Measurements from ENCODE around the gene CNOT6.

The CNOT6 gene

DNA sequence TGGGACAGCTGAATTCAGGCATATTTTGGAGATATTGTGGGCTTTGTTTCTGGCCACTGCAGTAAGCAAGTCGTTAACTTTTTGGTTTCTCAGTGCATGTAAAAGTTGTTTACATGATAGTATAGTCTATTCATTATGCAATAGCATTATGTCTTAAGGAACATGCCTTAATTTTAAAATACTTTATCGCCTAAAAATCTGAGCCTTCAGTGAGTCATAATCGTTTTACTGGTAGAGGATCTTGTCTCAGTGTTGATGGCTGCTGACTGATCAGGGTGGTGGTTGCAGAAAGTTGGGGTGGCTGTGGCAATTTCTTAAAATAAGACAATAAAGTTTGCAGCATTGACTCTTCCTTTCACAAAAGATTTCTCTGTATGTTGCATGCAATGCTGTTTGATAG, 92.0 kb downstream of the CNOT6 start:
- no peak for DNase-seq

DNA sequence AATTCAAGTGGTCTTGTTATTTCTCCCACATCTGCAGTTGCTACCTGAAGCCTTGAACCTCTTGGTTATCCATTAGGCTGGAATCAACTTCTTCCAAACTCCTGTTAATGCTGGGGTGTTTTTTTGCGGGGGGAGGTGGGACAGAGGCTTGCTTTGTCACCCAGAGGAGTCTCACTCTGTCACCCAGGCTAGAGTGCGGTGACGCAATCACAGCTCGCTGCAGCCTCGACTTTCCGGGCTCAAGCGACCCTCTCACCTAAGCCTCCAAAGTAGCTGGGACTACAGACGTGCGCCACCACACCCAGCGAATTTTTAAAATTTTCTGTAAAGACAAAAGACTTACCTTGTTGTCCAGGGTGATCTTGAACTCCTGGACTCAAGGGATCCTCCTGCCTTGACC, 92.7 kb downstream of the CNOT6 start:
- DNase-seq, result no peak

DNA sequence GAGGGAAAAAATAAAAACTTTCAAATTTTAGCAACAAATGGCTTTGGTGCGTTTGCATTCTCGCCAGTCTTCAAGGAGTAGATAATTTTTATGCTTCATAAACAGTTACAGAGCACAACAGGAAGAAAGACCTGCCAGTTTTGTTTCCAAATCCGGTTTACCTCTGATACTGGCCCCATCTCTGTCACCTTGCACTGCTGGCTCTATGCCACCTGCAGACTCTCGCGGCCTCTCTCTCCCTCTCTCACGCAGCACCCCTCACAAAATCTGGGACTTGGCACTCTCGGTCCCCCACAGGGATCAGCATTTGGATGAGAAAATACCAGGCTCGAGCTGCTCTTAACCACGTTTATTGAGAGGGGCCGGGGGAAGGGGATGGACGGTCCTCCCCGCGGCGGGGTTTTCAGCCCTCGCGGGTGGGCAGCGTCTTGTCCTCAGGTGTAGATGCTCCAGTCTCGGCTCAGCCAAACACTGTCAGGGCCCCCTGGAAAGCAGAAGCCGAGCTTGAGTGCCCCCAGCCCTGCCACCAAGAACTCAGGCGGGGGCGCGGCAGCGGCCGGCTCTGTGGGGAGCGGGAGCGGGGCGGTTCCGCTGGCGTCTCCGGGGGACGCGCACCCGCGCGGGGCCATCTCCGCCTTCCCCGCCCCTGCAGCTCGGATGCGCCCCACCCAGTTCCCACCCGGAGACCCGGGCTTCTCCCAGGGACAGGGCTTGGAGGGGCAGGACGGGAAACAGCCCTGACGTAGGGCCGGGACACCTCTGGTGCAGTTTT, 95.8 kb downstream of the CNOT6 start:
- DNase-seq, result no peak

DNA sequence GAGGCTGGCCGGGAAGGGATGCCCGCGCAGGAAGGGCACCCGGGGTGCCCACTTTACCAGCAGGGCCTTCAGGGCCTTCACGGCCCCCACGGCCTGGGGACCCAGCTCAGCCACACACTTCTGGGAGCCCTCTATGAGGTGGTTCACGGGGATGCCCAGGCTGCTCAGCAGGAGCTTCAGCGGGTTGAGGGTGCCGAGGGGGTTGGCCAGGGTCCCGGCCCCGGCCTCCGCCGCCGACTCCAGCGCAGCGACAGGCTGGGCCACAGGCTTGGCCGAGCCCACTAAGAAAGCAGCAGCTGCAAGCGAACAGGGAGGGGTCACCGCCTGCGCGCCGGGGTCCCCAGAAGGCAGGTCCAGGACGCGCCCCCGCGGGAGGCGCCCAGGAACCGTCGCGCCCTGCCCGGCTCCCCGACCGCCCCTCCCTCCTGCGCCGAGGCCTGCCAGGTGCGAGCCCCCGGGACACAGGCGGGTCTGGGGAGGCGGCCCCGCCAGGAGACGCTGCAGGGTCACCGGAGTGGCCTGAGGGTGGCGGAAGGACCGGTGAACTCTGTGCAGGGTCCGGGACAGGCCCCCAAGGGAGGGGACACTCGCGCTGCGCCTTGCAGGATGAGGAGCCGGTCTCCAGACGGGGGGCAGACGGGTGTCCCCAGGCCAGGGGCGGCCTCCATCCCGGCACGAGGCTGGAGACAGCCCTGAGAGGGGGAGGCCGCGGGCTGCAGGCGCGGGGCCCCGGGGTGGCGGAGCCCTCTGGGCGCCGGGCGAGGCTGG, 96.5 kb downstream of the CNOT6 start:
- no peak for DNase-seq

DNA sequence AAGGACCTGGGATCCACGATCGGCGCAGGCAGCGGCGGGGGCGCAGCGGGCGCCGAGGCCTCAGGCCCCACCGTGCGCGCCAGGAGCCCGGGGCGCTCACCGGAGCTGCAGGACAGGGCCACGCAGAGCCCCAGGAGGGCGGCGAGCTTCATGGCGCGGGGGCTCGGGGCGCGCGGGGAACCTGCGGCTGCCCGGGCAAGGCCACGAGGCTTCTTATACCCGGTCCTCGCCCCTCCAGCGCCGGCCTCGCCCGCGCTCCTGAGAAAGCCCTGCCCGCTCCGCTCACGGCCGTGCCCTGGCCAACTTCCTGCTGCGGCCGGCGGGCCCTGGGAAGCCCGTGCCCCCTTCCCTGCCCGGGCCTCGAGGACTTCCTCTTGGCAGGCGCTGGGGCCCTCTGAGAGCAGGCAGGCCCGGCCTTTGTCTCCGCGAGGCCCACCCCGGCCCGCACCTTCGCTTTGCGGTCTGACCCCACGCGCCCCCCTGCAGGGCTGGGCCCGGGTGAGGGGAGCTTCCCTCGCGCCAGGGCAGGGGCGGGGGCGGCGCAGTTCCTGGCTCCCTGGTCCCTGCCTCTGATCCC, 97.2 kb downstream of the CNOT6 start, which contains the start of gene SCGB3A1:
Gene SCGB3A1, minus strand, starts transcription at position 189 of the 577 bp plus-strand sequence. Its CDS starts 37 bp downstream, at position 152.
- no peak for DNase-seq

DNA sequence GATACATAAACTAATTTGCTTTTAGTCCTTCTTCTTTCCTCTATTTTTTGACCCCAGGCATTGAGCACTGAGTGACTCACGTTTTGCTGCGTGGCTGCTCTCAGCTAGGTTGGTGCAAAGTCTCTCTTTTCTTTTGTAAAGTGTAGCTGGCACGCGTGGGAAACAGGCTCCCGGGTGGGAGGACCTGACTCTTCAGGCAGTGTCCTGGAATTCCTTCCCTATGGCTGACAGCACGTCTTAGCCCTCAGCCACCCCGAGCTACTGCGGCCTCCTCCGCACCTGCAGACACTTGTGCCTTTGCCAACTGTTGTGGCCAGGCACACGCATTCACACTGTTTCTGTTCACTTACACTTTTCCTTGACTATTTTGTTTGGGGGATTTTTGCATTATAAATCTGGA, 98.0 kb downstream of the CNOT6 start:
- DNase-seq, result no peak

DNA sequence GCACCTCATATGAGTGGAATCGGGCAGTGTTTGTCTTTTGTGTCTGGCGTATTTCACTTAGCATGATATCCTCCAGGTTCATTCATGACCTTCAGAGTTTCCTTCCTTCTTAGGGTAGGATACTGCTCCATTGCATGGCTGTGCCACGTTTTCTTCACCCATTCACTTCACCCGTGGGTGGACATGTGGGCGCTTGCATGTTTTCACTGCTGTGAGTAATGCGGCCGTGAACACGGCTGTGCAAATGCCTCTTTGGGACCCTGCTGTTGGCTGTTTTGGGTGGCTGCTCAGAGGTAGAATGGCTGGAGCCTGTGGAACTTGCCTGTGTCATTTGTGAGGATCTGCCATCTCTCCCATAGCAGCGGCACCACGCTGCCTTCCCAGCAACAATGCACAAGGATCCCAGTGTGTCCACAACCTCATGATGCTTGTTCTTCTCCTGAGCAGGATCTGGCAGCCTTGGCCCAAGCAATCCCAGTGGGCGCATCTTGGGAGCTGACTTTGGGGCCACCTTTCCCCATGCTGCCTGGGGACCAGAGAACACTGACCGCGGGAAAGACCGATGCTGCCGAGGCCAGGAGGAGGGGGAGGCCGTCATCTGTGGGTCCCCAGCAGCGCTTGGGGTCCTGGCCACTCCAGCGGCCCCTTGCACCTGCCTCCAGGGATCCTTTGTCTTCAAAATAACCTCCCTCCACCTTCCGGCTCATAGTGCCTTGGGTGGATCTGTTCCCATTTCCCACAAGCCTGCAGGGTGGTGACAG, 99.4 kb downstream of the CNOT6 start:
- DNase-seq, result no peak

DNA sequence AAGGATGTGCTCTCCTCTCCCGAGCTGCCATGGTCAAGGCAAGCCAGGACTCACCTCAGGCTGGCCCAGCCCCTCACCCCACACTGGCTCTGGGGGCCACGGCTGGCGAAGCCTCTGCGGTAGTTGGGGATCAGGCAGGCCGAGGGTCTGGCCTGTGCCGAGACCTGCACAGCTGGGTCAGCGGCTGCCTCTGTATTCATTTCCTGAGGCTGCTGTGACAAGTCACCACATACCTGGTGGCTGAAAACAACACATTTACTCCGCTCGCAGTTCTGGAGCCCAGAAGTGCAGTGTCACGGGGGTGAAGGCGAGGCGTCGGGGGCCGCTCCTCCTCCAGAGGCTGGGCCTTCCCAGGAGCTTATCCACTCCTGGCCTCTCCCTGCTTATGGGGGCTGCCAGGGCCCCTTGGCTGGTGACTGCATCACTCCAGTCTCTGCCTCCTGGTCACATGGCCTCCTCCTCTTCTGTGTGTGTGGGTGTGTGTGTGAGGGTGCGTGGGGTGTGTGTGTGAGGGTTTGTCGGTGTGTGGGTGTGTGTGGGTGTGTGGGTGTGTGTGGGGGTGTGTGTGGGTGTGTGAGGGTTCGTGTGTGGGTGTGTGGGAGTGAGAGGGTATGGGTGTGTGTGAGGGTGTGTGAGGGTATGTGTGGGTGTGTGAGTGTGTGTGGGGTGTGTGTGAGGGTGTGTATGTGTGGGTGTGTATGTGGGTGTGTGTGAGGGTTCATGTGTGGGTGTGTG, 100.3 kb downstream of the CNOT6 start:
- DNase-seq, result no peak

DNA sequence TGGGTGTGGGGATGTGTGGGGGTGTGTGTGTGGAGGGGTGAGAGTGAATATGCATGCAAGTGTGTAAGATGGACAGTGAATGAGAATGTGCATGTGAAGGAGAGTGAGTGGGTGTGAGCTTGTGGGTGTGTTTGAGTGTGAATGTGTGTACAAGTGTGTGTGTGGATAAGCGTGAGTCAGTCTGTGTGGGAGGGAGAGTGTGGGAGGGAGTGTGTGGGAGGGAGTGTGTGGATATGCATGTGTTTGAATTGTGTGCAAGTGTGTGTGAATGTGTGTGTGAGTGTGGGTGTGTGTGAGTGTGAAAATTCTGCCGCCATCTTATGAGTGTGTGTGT, 100.8 kb downstream of the CNOT6 start:
- no peak for DNase-seq

DNA sequence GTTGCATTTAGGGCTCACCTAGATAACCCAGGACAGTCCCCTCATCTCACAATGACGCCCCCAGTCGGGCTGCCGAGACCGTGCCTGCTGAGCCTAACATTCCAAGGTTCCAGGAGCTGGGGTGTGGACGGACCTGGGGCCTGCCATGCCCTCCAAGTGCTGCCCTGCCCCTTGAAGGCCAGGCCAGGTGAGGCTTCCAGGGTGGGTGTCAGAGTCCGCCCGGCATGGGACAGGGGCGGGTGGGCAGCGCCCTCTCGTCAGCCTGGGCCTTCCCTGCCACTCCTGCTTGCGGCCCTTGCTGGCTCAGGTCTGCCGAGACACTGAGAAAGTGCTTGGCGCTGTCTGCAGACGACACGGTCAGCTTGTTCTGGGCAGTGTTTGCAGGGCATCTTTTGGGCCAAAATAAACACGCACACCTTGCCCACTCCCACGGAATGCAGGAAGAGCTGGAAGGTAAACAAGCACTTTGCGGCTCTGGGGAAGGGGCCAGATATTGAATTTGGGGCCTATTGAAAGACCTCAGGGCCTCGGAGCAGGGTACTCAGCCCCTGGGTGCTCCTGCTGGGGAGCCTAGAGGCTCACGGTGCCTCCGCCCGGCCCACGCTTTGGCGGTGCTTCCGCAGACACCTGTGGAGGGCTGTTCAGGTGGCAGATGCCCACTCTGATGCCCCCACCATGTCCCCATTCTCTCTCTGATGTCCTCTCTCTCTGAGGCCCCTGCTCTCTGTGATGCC, 101.4 kb downstream of the CNOT6 start:
- no peak for DNase-seq

DNA sequence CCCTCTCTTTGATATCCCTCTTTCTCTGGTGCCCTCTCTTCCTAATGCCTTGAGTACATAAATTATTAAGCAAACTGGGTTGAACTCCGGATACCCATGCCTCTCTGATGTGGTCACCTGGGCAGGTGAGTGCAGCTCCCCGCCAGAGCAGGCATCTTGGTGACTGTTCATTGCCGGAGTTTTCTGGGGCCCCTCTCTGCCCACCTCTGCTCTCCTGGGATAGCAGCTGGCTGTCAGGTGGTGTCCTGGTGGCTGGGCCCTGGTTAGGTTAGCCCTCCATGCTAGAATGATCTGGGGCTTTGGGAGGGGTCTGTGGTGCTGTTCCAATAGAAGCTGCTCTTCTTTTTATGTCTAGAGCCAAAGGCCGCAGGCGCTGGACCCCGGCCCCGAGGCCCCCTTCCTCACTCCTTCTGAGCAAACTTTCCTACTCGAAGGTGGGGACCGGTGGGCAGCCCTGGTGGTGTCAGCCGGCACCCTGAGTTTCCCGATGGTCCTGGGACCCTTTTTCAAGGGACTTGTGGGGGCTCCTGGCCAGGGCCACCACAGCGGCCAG, 102.0 kb downstream of the CNOT6 start:
- no peak for DNase-seq

DNA sequence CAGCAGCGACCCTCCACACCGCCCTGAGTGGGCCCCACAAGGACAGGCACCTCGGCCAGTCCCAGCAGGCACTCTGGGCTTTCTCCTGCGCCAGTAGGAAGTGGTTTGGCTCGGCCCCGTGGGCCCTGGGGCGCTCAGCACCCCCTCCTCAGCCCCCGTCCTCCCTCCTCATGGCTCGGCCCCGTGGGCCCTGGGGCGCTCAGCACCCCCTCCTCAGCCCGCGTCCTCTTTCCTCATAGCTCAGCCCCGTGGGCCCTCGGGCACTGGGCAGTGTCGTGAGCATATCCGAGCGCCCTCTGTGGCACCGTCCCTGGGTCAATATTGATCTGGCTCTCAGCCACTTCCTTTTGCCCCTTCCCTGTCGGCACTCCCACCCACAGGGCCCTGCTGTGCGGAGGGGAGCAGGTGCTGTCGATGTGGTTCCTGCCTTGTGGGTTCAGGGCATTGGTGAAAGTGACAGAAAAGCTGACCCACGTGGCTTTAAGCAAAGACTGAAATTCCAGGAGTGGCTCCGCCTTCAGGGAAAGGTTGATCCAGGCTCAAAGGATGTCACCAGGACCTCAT, 102.6 kb downstream of the CNOT6 start:
- no peak for DNase-seq

DNA sequence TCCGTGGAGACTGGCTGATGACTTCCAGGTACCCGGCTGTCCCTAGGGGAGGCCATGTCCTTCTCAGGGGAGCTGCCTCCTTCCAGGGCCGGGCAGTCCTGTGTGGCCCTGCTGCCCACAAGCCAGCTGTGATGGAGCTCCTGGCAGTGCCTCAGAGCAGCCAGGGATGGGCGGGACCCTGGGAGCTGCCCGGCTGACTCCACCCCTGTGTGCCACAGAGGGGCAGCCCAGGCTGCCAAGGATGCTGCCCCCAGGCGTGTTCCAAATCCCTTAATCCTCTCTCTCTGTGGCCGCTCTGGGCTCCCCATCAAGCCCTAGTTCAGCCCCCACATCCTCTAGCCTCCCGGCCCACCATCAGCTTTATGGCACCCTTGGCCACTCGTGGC, 104.1 kb downstream of the CNOT6 start:
- DNase-seq, result no peak

DNA sequence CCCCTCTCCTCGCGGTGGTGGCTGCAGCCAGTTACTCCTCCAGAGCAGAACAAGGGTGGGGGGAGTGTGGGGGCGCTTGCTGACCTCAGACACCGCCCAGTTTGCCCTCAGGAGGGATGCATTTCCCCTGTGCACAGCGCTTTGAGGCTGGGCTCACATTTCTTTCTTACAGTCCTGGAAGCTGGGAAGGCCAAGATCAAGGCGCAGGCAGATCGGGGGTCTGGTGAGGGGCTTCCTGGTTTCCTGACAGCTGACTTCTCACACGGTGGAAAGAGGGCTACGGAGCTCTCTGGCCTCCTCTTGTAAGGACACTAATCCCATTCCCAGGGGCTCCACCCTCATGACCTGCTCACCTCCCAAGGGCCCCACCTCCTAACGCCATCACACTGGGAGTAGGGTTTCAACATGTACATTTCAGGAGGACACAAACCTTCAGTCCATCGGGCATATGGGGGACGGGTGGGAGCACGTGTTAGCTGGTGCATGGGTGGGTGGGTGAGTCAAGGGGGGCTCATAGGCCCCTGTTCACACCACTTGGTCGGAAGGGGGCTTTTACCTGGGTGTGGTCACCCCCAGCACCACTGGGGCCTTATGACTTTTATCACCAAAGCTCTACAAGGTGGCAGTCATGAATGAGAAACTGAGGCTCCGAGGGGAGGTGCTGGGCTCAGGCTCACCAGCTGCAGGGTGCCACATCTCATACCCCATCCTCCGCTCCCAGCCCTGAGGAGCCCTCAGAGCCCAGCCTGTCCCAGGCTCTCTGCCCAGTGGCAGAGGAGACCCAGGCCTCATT, 104.8 kb downstream of the CNOT6 start:
- no peak for DNase-seq

DNA sequence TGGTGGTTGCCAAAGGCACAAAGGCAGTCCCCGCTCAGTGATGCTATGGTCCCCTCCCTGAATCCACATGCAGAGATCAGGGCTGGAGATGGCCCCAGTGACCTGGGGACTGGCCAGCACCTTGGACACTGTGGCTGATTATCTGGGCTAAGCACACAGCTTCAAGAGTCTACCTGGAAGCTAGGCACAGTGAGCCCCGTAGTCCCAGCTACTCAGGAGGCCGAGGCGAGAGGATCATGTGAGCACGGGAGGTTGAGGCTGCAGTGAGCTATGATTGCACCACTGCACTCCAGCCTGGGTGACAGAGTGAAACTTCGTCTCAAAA, 105.4 kb downstream of the CNOT6 start:
- DNase-seq, result no peak

DNA sequence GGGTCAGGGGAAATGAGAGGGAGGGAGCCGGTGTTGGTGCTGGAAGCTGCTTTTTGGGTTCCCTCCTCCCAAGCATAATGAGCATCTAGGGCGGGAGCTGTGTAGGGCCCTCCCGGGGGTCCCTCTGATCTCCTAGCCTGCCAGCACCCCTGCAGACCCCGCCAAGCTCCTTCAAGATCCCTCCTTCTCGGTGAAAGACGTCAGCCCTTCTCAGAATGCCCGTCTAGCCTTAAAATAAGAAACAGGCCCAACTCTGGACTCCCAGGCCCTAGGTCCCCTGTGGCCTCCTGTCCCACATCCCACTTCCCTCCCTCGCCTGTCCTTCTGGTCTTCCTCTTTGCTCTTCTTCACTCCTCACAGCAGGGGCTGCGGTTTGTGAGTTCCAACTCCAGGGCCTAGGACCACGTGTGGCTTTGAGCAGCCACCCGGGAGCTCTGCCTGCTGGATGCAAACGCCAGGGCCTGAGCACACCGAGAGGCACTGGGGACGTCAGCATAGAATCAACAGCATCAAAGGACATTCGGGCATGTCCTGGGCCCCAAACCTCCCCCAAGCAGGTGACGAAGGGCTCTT, 105.9 kb downstream of the CNOT6 start:
- no peak for DNase-seq

DNA sequence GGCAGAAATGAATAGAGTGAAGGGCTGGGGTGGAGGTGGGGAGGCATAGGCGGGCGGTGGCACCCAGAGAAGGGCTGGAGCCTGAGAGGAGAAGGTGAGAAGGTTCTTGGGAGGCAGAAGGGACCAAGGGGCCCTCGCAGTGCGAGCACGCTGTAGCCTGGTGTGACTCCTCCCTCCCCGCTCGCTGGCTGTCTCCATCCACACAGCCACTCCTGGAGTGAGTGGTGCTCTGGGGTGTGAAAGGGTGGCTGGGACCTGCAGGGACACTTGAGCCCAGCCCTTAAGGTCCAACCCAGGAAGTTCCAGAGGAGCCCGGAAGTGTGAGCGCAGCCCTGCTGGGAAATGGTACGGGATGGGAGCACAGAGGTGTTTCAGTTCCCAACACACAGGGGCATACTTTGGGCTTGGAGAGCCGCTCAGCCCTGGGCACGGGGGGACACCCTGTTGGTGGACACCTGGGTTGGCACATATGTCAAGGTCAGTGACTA, 106.4 kb downstream of the CNOT6 start:
- DNase-seq, result no peak

DNA sequence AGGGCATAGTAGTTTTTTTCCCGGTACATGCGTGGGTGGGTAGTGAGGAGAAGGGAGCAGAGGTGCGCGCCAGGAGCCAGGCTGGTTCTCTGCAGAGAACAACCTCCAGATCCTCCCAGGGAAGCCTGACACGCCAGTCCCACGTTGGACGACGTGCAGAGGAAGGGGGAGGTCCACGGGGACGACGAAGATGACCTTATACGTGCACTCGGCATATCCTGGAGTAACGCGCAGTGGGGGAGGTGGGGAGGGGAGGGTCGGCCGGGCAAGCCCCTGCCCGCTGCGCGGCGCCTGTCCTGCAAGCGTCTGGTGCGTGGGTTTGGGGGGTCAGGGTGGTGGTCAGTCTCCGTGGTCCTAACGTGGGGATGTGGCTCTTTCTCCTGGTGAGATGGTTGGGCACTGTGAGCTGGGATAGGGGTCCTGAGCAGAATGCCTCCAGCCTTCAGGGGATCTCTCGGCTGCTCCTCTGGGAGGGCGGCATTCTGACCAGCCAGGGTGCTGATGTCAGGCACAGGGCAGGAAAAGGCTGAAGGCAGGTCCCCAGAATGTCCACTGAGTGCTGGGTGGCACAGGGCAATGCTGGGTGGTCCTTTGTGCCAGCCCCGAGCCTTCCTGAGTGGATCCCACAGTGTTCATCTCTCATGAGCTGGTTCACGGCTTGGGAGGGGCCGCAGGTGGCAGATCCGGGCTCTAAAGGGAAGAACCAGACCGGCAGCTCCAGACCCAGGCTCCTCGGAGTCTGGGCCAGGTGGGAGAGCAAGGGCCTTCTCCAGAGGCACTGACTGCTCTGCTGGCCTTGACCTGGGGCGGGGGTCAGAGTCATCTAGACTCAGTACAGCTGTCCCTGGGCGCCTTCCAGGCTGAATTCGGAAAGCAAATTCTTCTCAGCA, 107.7 kb downstream of the CNOT6 start:
- DNase-seq, result no peak

DNA sequence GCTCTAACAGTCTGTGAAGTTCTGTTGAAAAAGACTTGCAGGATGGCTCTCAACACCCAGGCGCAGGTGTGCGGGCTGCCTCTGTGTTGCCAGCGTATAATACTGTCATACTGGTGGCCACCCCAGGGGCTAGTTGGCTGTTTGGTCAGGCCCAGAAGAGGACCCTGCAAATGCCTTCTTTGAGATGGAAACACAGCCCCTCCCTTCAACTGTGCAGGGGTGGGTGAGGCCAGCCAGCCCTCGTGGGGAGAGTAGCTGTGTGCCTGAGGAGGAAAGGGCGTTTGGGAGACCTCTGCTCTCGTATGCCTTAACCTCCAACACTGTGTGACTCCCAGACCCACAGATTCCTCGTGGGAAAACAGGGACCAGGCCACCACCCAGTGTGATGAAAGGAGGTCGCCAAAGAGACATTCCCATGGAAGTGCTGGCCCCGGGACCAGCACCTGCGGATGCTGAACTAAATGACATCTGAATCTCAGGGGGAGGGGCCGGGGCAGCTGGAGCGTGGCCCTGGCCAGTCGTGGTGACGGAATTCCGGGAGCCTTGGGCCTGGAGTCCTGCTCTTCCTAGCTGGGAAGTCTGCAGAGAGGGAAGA, 108.4 kb downstream of the CNOT6 start:
- no peak for DNase-seq
